ENCODE data around the gene TOMM34. TPM values are rescaled to one million over a fixed set of nuclear protein-coding genes. Genes with fewer than 3 reads are reported as not detected.

The TOMM34 gene
- total RNA-seq, 1 experiment from 2014 or later, result 37.5 TPM

GRCh38 chr20:44997171-44997570 is 37.0 kb upstream of the TOMM34 start:
- H2BK5ac ChIP-seq (ENCODE audit: insufficient read length, low read length), result no peak overlapping the region
- Mint-ChIP-seq H3K9me3 (no peaks in the 10 kb centered on the region), H3K27ac (no peak overlapping the region), H3K4me1 (peaks cover 0 to 4% of the 10 kb centered on the region in 2 experiments; a peak in 2 of 4 replicates), H3K27me3 (ENCODE audit: low read depth) (no peaks in the 10 kb centered on the region), H3K4me3 (no peak overlapping the region), H3K36me3 (ENCODE audit: insufficient read depth in 1 of 3, low read depth in 3 of 3) (peaks cover 8 to 65% (median 61%) of the 10 kb centered on the region in 3 experiments; a peak in 6 of 7 replicates)
- no peak for DNase-seq
- no peak overlapping the region for H3T11ph ChIP-seq (ENCODE audit: low read length)
- no peak overlapping the region for H3K14ac ChIP-seq (ENCODE audit: insufficient read depth, low read length)
- H3K4ac ChIP-seq (ENCODE audit: low read depth, low read length), result no peak overlapping the region
- H3K23ac ChIP-seq (ENCODE audit: insufficient read length, low read depth, low read length), result no peak overlapping the region
- no peak overlapping the region for H3K56ac ChIP-seq (ENCODE audit: insufficient read length, low read depth, low read length)
- no peak overlapping the region for H3K4me2 ChIP-seq (ENCODE audit: insufficient read depth, insufficient read length, low read length)
- no peak overlapping the region for H2BK15ac ChIP-seq (ENCODE audit: low read depth, low read length)
- no peak for TF ChIP-seq CTCF (conservative IDR thresholded peaks at IDR 0.05)
- H3K27me3 ChIP-seq (ENCODE audit: insufficient read depth, low read length), result no peaks in the 10 kb centered on the region
- no peak overlapping the region for H2BK120ac ChIP-seq (ENCODE audit: low read depth, low read length, poor library complexity, severe bottlenecking)
- no peak overlapping the region for H3K27ac ChIP-seq (ENCODE audit: insufficient read length, low read depth, low read length)
- no peak overlapping the region for H4K8ac ChIP-seq (replicated peaks; ENCODE audit: insufficient read length, low read depth, low read length)
- no peak overlapping the region for H4K91ac ChIP-seq (ENCODE audit: insufficient read length, low read depth, low read length)
- no peak overlapping the region for H2BK20ac ChIP-seq (ENCODE audit: low read depth, low read length, poor library complexity, severe bottlenecking)
- H3K9ac ChIP-seq (ENCODE audit: extremely low read depth, insufficient read length, low read length), result no peak overlapping the region
- H3K79me1 ChIP-seq (ENCODE audit: insufficient read depth, low read depth, low read length, poor library complexity, severe bottlenecking), result no peaks in the 10 kb centered on the region
- no peak overlapping the region for H2AK5ac ChIP-seq (ENCODE audit: insufficient read length, low read length)
- no peak overlapping the region for H2BK12ac ChIP-seq (ENCODE audit: insufficient read length, low read depth, low read length)
- H3K23me2 ChIP-seq (ENCODE audit: insufficient read length, low read depth, low read length, poor library complexity, severe bottlenecking), result no peaks in the 10 kb centered on the region
- H4K20me1 ChIP-seq (ENCODE audit: control insufficient read depth, insufficient read depth, insufficient read length), result no peaks in the 10 kb centered on the region
- H2AFZ ChIP-seq (ENCODE audit: low read length), result no peak overlapping the region
- H3K4me1 ChIP-seq (ENCODE audit: insufficient read depth, low read length), result no peaks in the 10 kb centered on the region
- H3K79me2 ChIP-seq (ENCODE audit: insufficient read depth, low read length), result no peaks in the 10 kb centered on the region
- H3K18ac ChIP-seq (ENCODE audit: insufficient read length, low read depth, low read length), result no peak overlapping the region
- no peak overlapping the region for H4K5ac ChIP-seq (ENCODE audit: insufficient read length, low read depth, low read length)
- WGBS (ENCODE audit: extremely low coverage, insufficient read length, low lambda C conversion rate), result no CpG with 5 or more reads among the region's 6 CpGs
- H3K9me3 ChIP-seq (ENCODE audit: control insufficient read depth, low read depth, low read length), result no peaks in the 10 kb centered on the region
